HG03520 (cell line): ENCODE data around the gene ZSCAN5B.
"Not testable (repeated sequence)": the region's sequence is repeated elsewhere in the genome, so short reads cannot be mapped to it uniquely, and the experiment has no call there.

ENCODE experiments used
- ATAC-seq: cut with Tn5 transposase; IDR thresholded peaks from one replicate; pipeline ENCODE4 v1.9.1; 2021; ENCODE audit warnings: mild to moderate bottlenecking, moderate library complexity; ENCODE audit not compliant: unreplicated experiment

Gene ZSCAN5B

GRCh38 chr19:56176310-56176709 lies 21.3 kb downstream of the ZSCAN5B start:
- ATAC-seq: not testable (repeated sequence)

GRCh38 chr19:56175861-56176307 lies 21.7 kb downstream of the ZSCAN5B start, which contains the start of gene GALP:
Gene GALP (plus strand): TSS chr19:56176008. CDS start chr19:56177109, 1,101 bp downstream.
- ATAC-seq: not testable (repeated sequence)

GRCh38 chr19:56174550-56174949 lies 23.0 kb downstream of the ZSCAN5B start:
- ATAC-seq: no peak

DNA sequence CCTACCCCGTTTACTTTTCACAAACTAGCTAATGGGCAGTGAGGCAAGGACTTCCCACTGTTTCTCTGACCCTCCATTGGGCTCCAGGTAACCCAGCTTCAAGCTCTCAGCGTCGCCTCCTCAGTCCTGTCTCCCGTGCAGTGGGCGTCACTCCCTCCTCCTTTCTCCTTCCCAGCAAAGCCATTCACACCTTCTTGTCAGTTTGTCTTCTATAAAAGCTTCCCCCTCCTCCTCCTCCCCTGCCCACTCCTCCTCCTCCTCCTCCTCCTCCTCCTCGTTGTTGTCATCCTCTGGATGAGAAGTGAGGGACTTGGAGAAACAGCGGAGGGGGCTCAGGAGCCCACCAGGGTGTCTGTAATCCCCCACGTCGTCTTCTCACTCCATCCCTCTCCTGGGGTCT lies 23.5 kb downstream of the ZSCAN5B start:
- ATAC-seq: no peak

GRCh38 chr19:56170261-56170660 lies 27.3 kb downstream of the ZSCAN5B start:
- ATAC-seq: no peak

GRCh38 chr19:56167064-56167578 lies 30.5 kb downstream of the ZSCAN5B start:
- no peak for ATAC-seq

GRCh38 chr19:56163097-56163496 lies 34.5 kb downstream of the ZSCAN5B start:
- no peak for ATAC-seq

DNA sequence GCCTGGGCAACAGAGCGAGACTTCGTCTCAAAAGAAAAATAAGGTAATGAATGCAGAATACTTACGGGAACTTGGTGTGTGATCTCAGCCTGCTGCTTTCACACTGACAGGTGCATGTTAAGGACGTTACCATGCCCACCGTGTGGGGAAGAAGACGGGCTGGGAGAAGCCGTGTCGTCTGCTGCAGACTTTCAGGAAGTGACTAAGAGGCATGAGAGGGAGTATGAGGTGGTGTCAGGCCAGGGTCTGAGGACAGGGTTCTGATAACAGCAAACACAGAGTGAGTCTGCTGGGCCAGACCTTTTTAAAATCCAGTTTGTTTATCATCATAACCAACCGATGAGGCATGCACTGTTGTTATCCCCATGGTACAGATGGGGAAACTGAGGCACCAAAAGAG lies 35.3 kb downstream of the ZSCAN5B start:
- no peak for ATAC-seq

GRCh38 chr19:56161534-56161933 lies 36.0 kb downstream of the ZSCAN5B start:
- ATAC-seq: no peak

DNA sequence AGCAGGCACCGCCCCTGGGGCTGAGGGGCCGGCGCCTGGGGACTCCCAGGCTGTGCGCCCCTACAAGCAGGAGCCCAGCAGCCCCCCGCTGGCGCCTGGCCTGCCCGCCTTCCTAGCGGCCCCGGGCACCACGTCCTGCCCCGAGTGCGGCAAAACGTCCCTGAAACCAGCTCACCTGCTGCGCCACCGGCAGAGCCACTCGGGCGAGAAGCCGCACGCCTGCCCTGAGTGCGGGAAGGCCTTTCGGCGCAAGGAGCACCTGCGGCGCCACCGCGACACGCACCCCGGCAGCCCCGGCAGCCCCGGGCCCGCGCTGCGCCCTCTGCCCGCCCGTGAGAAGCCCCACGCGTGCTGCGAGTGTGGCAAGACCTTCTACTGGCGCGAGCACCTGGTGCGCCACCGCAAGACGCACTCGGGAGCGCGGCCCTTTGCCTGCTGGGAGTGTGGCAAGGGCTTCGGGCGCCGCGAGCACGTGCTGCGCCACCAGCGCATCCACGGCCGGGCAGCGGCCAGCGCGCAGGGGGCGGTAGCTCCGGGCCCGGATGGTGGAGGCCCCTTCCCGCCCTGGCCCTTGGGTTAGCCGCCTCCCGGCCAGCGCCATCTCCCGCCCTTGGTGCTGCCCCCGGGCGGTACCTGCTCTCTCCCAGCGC lies 37.8 kb downstream of the ZSCAN5B start:
- ATAC-seq: no peak

DNA sequence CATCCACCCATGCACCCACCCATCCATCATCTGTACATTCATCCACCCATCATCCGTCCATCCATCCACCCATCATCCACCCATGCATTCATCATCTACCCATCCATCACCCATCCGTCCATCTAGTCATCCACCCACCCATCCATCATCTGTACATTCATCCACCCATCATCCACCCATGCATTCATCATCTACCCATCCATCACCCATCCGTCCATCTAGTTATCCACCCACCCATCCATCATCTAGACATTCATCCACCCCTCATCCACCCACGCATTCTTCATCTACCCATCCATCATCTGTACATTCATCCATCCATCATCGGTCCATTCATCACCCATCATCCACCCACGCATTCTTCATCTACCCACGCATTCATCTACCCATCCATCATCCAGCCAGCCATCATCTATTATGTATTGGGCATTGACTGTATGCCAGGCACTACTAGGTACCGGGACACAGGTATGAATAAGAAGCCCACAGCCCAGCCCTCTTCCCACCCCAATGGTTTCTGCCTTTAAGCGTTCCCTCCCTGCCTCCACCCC lies 38.5 kb downstream of the ZSCAN5B start:
- ATAC-seq: no peak

GRCh38 chr19:56158170-56158757 lies 39.3 kb downstream of the ZSCAN5B start:
- no peak for ATAC-seq

- ATAC-seq: no peak
These were observed 40.8 kb downstream of the ZSCAN5B start for GRCh38 chr19:56156768-56157167.

- ATAC-seq: no peak
These were observed 42.4 kb downstream of the ZSCAN5B start for GRCh38 chr19:56155124-56155687.

GRCh38 chr19:56153507-56153906 lies 44.1 kb downstream of the ZSCAN5B start:
- ATAC-seq: no peak

GRCh38 chr19:56152644-56153043 lies 44.9 kb downstream of the ZSCAN5B start:
- ATAC-seq: no peak

DNA sequence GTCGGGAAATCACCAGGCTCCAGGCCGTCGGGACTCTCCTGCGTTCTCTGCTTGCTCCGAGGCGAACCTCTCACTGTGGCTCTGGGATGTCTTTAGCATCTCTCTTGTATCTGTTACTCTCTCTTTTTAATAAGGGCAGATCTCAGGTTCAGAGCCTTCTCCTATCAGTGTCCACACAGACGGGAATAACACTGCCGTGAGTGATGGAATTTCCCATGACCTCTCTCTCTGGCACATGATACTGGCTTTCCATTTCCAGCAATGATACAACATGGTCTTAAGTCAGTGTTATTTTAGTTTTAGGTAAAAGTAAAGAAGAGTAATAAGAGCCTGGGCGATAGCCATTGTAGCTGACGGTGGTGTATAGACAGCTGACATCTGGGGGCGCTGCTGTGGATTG lies 47.2 kb downstream of the ZSCAN5B start:
- no peak for ATAC-seq

DNA sequence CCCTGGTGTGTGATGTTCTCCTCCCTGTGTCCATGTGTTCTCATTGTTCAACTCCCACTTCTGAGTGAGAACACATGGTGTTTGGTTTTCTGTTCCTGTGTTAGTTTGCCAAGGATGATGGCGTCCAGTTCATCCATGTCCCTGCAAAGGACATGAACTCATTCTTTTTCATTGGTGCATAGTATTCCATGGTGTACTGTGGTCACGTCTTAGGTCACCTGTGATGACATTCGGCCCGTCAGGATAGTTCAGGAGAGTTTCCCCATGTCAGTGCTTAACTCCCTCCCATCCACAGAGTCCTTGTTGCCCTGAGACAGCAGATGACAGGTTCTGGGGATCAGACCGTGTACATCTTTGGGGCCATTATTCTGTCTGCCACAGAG lies 47.9 kb downstream of the ZSCAN5B start:
- ATAC-seq: no peak

GRCh38 chr19:56148955-56149655 lies 48.5 kb downstream of the ZSCAN5B start:
- not testable (repeated sequence) for ATAC-seq

GRCh38 chr19:56148096-56148495 lies 49.5 kb downstream of the ZSCAN5B start:
- no peak for ATAC-seq

DNA sequence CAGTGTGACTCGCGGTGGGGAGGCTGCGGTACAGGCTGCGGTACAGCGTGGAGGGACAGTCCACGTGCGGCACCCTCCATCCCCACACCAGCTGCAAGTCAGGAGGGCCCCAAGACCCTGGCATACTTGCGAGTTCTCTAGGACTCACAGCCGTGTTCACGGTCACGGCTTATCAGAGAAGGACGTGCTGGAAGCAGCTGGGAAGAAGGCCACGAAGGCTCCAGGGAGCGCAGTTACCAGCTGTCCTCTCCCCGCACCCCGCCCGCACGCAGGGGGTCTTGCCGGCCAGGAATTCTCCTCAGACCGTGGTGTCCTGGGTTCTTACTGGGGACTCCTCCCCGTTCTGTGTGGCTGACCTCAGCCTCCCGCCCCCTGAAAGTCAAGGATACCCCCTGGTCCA lies 50.3 kb downstream of the ZSCAN5B start:
- ATAC-seq: no peak
